H9 (cell line): Measurements from ENCODE around the gene TBCK. TPM values are rescaled to one million over a fixed set of nuclear protein-coding genes. Genes with fewer than 3 reads are reported as not detected.

Source experiments
- DNase-seq: peaks from one replicate; pipeline ENCODE4 v3.0.0-alpha.2; 2017
- H2AFZ ChIP-seq: one replicate; pipeline ENCODE4 v1.6.1; 2013; ENCODE audit warnings: mild to moderate bottlenecking, low read length, control low read depth, moderate library complexity
- H2AK5ac ChIP-seq: 2 replicates; pipeline ENCODE4 v1.6.1; 2013; ENCODE audit warnings: low read length, control low read depth, mixed read lengths; ENCODE audit not compliant: insufficient read length
- H2BK120ac ChIP-seq: one replicate; pipeline ENCODE4 v1.6.1; 2013; ENCODE audit warnings: low read depth, mild to moderate bottlenecking, low read length, control low read depth, inconsistent platforms; ENCODE audit not compliant: poor library complexity, severe bottlenecking
- H2BK12ac ChIP-seq: 2 replicates; pipeline ENCODE4 v1.6.1; 2013; ENCODE audit warnings: low read length, control low read depth, mixed read lengths, low read depth; ENCODE audit not compliant: insufficient read length
- H2BK15ac ChIP-seq: 2 replicates; pipeline ENCODE4 v1.6.1; 2013; ENCODE audit warnings: low read depth, low read length, control low read depth
- H2BK20ac ChIP-seq: one replicate; pipeline ENCODE4 v1.6.1; 2013; ENCODE audit warnings: low read depth, mild to moderate bottlenecking, low read length, control low read depth, inconsistent platforms; ENCODE audit not compliant: poor library complexity, severe bottlenecking
- H2BK5ac ChIP-seq: 2 replicates; pipeline ENCODE4 v1.6.1; 2013; ENCODE audit warnings: low read length, control low read depth, mixed read lengths; ENCODE audit not compliant: insufficient read length
- H3K14ac ChIP-seq: 2 replicates; pipeline ENCODE4 v1.6.1; 2013; ENCODE audit warnings: low read length, control low read depth; ENCODE audit not compliant: insufficient read depth
- H3K18ac ChIP-seq: 2 replicates; pipeline ENCODE4 v1.6.1; 2013; ENCODE audit warnings: low read depth, mild to moderate bottlenecking, mixed read lengths, low read length, control low read depth; ENCODE audit not compliant: insufficient read length
- H3K23ac ChIP-seq: 2 replicates; pipeline ENCODE4 v1.6.1; 2013; ENCODE audit warnings: low read length, control low read depth, mixed read lengths, low read depth; ENCODE audit not compliant: insufficient read length
- H3K23me2 ChIP-seq: 2 replicates; pipeline ENCODE4 v1.6.1; 2013; ENCODE audit warnings: low read depth, mild to moderate bottlenecking, mixed read lengths, low read length, control low read depth; ENCODE audit not compliant: insufficient read length, poor library complexity, severe bottlenecking
- H3K27ac ChIP-seq: 2 replicates; pipeline ENCODE4 v1.5.1; 2013; ENCODE audit warnings: low read length, control low read depth, mixed read lengths, low read depth; ENCODE audit not compliant: insufficient read length
- H3K27me3 ChIP-seq: 2 replicates; pipeline ENCODE4 v1.6.1; 2013; ENCODE audit warnings: low read length, control low read depth, inconsistent platforms; ENCODE audit not compliant: insufficient read depth
- H3K4ac ChIP-seq: 2 replicates; pipeline ENCODE4 v1.6.1; 2013; ENCODE audit warnings: low read depth, mild to moderate bottlenecking, control low read depth, inconsistent platforms, low read length, moderate library complexity
- H3K4me1 ChIP-seq: 2 replicates; pipeline ENCODE4 v1.6.1; 2013; ENCODE audit warnings: low read length, control low read depth, inconsistent platforms; ENCODE audit not compliant: insufficient read depth
- H3K4me2 ChIP-seq: 2 replicates; pipeline ENCODE4 v1.6.1; 2013; ENCODE audit warnings: low read length, control low read depth, mixed read lengths; ENCODE audit not compliant: insufficient read length, insufficient read depth
- H3K56ac ChIP-seq: 2 replicates; pipeline ENCODE4 v1.6.1; 2013; ENCODE audit warnings: low read depth, mild to moderate bottlenecking, mixed read lengths, low read length, control low read depth; ENCODE audit not compliant: insufficient read length
- H3K79me1 ChIP-seq: 2 replicates; pipeline ENCODE4 v1.6.1; 2013; ENCODE audit warnings: low read depth, mild to moderate bottlenecking, moderate library complexity, low read length, control low read depth, inconsistent platforms; ENCODE audit not compliant: insufficient read depth, poor library complexity, severe bottlenecking
- H3K79me2 ChIP-seq: 2 replicates; pipeline ENCODE4 v1.6.1; 2013; ENCODE audit warnings: low read length, control low read depth, inconsistent platforms; ENCODE audit not compliant: insufficient read depth
- H3K9ac ChIP-seq: 2 replicates; pipeline ENCODE4 v1.6.1; 2013; ENCODE audit warnings: low read length, control low read depth, mixed read lengths; ENCODE audit not compliant: insufficient read length; ENCODE audit errors: extremely low read depth
- H3K9me3 ChIP-seq: one replicate; pipeline ENCODE4 v1.6.1; 2013; ENCODE audit warnings: low read depth, low read length, inconsistent platforms; ENCODE audit not compliant: control insufficient read depth
- H3T11ph ChIP-seq: one replicate; pipeline ENCODE4 v1.6.1; 2013; ENCODE audit warnings: mild to moderate bottlenecking, low read length, control low read depth, inconsistent platforms
- H4K20me1 ChIP-seq: one replicate; pipeline ENCODE4 v1.6.1; 2013; ENCODE audit not compliant: control insufficient read depth, insufficient read length, insufficient read depth
- H4K5ac ChIP-seq: 2 replicates; pipeline ENCODE4 v1.6.1; 2013; ENCODE audit warnings: low read depth, mild to moderate bottlenecking, mixed read lengths, low read length, control low read depth; ENCODE audit not compliant: insufficient read length
- H4K8ac ChIP-seq: replicated peaks from 2 replicates; pipeline ENCODE4 v1.6.1; 2013; ENCODE audit warnings: low read length, control low read depth, mixed read lengths, low read depth; ENCODE audit not compliant: insufficient read length
- H4K91ac ChIP-seq: 2 replicates; pipeline ENCODE4 v1.6.1; 2013; ENCODE audit warnings: low read depth, mild to moderate bottlenecking, moderate library complexity, mixed read lengths, low read length, control low read depth; ENCODE audit not compliant: insufficient read length
- H3K27ac Mint-ChIP-seq, 3 experiments: 2 replicates in 2 of 3; 3 replicates in 1 of 3; pipeline ENCODE4 v1.8.0; 2020 to 2021; ENCODE audit warnings: mixed read lengths in 3 of 3, mild to moderate bottlenecking in 1 of 3, moderate library complexity in 1 of 3
- H3K27me3 Mint-ChIP-seq: 2 replicates; pipeline ENCODE4 v1.8.0; 2021; ENCODE audit warnings: low read depth, mild to moderate bottlenecking, moderate library complexity, mixed read lengths
- H3K36me3 Mint-ChIP-seq, 3 experiments: 2 replicates in 2 of 3; 3 replicates in 1 of 3; pipeline ENCODE4 v1.8.0; 2020 to 2021; ENCODE audit warnings: low read depth in 3 of 3, mixed read lengths in 3 of 3; ENCODE audit not compliant: insufficient read depth in 1 of 3
- H3K4me1 Mint-ChIP-seq, 2 experiments: 2 replicates each; pipeline ENCODE4 v1.8.0; 2020; ENCODE audit warnings: mixed read lengths in 2 of 2
- H3K4me3 Mint-ChIP-seq, 2 experiments: 2 replicates in 1 of 2; 3 replicates in 1 of 2; pipeline ENCODE4 v1.8.0; 2020 to 2021; ENCODE audit warnings: mild to moderate bottlenecking in 2 of 2, mixed read lengths in 2 of 2, moderate library complexity in 1 of 2
- H3K9me3 Mint-ChIP-seq, 2 experiments: 2 replicates in 1 of 2; 3 replicates in 1 of 2; pipeline ENCODE4 v1.8.0; 2020; ENCODE audit warnings: mild to moderate bottlenecking in 2 of 2, mixed read lengths in 2 of 2, moderate library complexity in 1 of 2
- WGBS: extraction: QIAGEN DNeasy Blood & Tissue Kit; methylation state at CpG from one replicate; pipeline ENCODE4 v1.1.7; 2013; ENCODE audit warnings: missing lambda C conversion rate, low lambda C conversion rate, mixed read lengths; ENCODE audit not compliant: insufficient read length; ENCODE audit errors: extremely low coverage; 5-methylcytosine and 5-hydroxymethylcytosine counted together
- total RNA-seq: library from RNA; stranded (reverse); gene quantifications from 2 replicates; pipeline ENCODE4 v1.2.1, GENCODE V29; 2021
- TF ChIP-seq, protein P1 (sequence below): fragments of 200-600 bp; sonication (generic); conservative IDR thresholded peaks from 3 replicates; pipeline ENCODE4 v1.8.0; 2021; ENCODE audit warnings: antibody characterized with exemption, mild to moderate bottlenecking

TBCK gene
- total RNA-seq, 1 experiment from 2014 or later = 22.1 TPM

DNA sequence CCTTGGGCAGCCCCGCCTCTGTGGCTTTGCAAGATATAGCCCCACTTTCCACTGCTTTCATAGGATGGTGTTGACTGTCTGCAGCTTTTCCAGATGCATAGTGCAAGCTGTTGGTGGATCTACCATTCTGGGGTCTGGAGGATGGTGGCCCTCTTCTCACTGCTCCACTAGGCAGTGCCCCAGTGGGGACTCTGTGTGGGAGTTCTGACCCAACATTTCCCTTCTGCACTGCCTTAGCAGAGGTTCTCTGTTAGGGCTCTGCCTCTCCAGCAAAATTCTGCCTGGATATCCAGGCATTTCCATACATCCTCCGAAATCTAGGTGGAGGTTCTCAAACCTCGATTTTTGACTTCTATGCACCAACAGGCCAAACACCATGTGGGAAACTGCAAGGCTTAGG is 153.7 kb downstream of the TBCK start:
- Histone ChIP-seq H2BK120ac (no peak overlapping the region), H3K79me1 (no peaks in the 10 kb centered on the region), H3K23ac (no peak overlapping the region), H3T11ph (no peak overlapping the region), H3K79me2 (no peaks in the 10 kb centered on the region), H2BK5ac (no peak overlapping the region), H4K8ac (no peak overlapping the region), H3K4ac (no peak overlapping the region), H3K14ac (no peak overlapping the region), H3K18ac (no peak overlapping the region), H3K4me2 (no peak overlapping the region), H3K27me3 (no peaks in the 10 kb centered on the region), H3K27ac (no peak overlapping the region), H4K91ac (no peak overlapping the region), H4K5ac (no peak overlapping the region), H2BK20ac (no peak overlapping the region), H4K20me1 (no peaks in the 10 kb centered on the region), H2BK12ac (no peak overlapping the region), H3K9me3 (no peaks in the 10 kb centered on the region), H2AFZ (no peak overlapping the region), H3K4me1 (no peaks in the 10 kb centered on the region), H3K9ac (no peak overlapping the region), H3K23me2 (no peaks in the 10 kb centered on the region), H3K56ac (no peak overlapping the region), H2BK15ac (no peak overlapping the region), H2AK5ac (no peak overlapping the region)
- Mint-ChIP-seq H3K9me3 (peaks cover 16 to 17% of the 10 kb centered on the region in 2 experiments), H3K27me3 (no peaks in the 10 kb centered on the region), H3K27ac (no peak overlapping the region), H3K4me3 (no peak overlapping the region), H3K36me3 (peaks cover 18 to 32% (median 25%) of the 10 kb centered on the region in 3 experiments), H3K4me1 (no peaks in the 10 kb centered on the region)
- no CpG with 5 or more reads among the region's 3 CpGs for WGBS
- no peak for DNase-seq
- TF ChIP-seq, protein P1, sequence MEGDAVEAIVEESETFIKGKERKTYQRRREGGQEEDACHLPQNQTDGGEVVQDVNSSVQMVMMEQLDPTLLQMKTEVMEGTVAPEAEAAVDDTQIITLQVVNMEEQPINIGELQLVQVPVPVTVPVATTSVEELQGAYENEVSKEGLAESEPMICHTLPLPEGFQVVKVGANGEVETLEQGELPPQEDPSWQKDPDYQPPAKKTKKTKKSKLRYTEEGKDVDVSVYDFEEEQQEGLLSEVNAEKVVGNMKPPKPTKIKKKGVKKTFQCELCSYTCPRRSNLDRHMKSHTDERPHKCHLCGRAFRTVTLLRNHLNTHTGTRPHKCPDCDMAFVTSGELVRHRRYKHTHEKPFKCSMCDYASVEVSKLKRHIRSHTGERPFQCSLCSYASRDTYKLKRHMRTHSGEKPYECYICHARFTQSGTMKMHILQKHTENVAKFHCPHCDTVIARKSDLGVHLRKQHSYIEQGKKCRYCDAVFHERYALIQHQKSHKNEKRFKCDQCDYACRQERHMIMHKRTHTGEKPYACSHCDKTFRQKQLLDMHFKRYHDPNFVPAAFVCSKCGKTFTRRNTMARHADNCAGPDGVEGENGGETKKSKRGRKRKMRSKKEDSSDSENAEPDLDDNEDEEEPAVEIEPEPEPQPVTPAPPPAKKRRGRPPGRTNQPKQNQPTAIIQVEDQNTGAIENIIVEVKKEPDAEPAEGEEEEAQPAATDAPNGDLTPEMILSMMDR = no peak
